SK-N-MC (cell line): ENCODE measurements around the gene ANKRD9.
A peak's percentile ranks its signal among the peaks of the same experiment; 100 is the strongest.

Experiments
- EZH2 ChIP-seq: fragments of 200-600 bp; sonication (generic); IDR thresholded peaks from one replicate; pipeline ENCODE4 v1.6.1; 2017; ENCODE audit warnings: antibody characterized with exemption
- FOXP2 ChIP-seq: optimal IDR thresholded peaks from 2 replicates; pipeline ENCODE3; 2011; ENCODE audit warnings: mild to moderate bottlenecking, moderate library complexity; ENCODE audit not compliant: insufficient read depth; ENCODE audit errors: extremely low read length, control extremely low read depth
- POLR2AphosphoS5 ChIP-seq: IDR thresholded peaks from 2 replicates; pipeline ENCODE4 v1.6.1; 2012; ENCODE audit warnings: mild to moderate bottlenecking, low read depth, low read length, borderline replicate concordance

DNA sequence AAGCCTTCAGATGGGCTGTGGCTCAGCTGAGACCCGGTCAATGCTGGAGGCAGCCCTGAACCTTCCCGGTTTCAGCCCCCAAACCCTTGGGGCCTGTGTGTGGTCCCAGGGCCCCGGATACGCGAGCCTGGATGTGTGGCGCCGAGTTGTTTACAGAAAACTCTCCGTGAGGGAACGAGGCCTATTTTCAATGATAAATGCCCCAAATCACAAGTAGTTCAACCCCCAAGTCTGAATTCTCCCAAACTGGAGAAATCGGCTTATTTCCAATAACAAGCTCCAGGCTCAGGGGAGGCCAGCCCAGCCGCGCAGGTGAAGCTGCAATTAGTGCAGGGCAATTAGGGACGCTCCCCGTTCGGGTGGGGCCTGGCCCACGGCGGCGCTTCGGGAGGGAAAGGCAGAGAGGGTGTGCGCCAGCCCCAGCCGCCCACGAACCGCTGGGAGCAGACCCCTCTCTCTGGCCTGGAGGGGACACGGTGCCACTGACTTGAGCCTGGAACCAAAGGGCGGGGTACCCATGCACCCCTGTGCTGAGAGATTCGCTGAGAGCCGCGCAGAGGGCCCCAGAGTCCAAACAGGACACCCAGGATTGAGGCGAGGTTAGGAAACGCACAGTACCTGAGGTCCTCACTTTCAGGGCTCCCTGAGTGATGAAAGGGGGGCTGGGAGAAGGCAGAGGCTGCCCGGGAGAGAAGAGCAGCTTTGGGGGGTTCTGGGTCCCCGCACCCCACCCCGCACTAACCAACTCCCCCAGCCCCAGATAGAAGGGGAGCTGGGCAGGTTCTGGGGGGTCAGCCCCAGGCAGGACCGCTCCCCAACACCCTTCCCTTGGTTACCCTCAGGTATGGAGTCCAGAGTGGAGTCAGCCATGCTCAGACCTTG lies 14.2 kb upstream of the ANKRD9 start:
- TF ChIP-seq POLR2AphosphoS5 (peak; percentile 56; the same call in 1 of the 2 replicates), EZH2 (no peak), FOXP2 (no peak)
